GM21737 (cell line): ENCODE data around the gene NLRP1.

Experiments
- ATAC-seq: cut with Tn5 transposase; IDR thresholded peaks from one replicate; pipeline ENCODE4 v1.9.1; 2021; ENCODE audit warnings: mild to moderate bottlenecking, moderate library complexity; ENCODE audit not compliant: unreplicated experiment

Gene NLRP1

GRCh38 chr17:5485270-5486205, 98.8 kb downstream of the NLRP1 start, which contains the start of gene DERL2:
Gene DERL2, minus strand, starts transcription at chr17:5486178. Its CDS starts 17 bp downstream, at chr17:5486161.
- ATAC-seq: peak; percentile 16

DNA sequence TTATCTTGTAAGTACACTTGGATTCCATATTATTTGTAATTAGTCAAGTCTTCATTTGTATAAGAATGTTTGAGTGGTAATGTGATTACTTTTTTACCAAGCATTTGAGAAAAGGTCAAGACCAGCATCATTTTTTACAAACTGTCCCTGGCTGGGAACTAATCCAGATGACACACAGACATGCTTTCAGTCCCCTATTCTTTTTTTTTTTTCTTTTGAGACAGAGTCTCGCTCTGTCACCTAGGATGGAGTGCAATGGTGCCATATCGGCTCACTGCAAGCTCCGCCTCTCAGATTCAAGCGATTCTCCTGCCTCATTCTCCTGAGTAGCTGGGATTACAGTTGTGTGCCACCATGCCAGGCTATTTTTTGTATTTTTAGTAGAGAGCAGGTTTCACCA, 102.9 kb downstream of the NLRP1 start:
- ATAC-seq: no peak

GRCh38 chr17:5480962-5481361, 103.3 kb downstream of the NLRP1 start:
- no peak for ATAC-seq

- ATAC-seq: no peak
These were observed 105.3 kb downstream of the NLRP1 start for GRCh38 chr17:5478992-5479391.

DNA sequence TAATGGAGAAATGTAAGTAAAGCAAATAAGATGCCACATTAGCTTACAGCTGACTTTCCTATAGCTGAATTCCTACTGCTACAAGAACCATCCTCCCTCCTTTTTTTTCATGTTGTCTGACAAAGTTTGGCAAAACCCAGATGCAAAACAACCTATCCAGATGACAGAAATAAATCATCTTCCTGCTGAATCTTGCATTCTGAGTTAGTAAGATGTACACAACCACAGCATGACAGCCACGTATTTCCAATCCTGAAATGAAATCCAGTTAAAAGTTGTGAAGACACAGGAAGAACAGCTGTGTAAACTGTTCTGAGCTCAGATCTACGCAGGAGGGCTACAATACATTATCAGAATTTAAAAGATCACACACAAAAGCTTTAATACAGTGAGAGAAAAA, 110.4 kb downstream of the NLRP1 start:
- ATAC-seq: no peak

- ATAC-seq: no peak
These were observed 111.8 kb downstream of the NLRP1 start for GRCh38 chr17:5472511-5472910.

GRCh38 chr17:5468075-5468473, 116.2 kb downstream of the NLRP1 start:
- ATAC-seq: peak; percentile 20

DNA sequence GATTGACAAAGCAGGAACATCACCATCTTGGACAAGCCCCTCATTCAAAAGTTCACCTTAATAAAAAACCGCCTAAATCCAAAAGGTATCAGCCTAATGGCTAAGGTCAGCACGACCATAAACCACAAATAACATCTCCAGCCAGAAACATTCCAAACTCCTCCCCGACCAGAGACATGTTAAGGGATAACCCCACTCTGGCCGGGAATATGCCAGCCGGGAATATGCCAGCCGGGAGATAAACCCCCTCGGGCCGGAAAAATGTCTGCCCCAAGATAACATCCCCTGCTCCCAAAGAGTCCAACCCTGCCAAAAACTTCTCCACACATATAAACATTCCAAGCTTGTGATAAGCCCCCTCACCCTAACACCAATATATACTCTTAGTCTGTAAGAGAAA, 116.9 kb downstream of the NLRP1 start:
- ATAC-seq: no peak

- ATAC-seq: no peak
These were observed 118.0 kb downstream of the NLRP1 start for GRCh38 chr17:5466295-5466694.

GRCh38 chr17:5464717-5465507, 119.4 kb downstream of the NLRP1 start:
- ATAC-seq: no peak
